GM12874 (cell line): ENCODE data around the gene CACNA1G.
A peak's percentile ranks its signal among the peaks of the same experiment; 100 is the strongest.

Experiments used
- CTCF ChIP-seq: IDR thresholded peaks from 2 replicates; pipeline ENCODE4 v1.5.1; 2011; ENCODE audit warnings: low read depth, mild to moderate bottlenecking, control low read depth, low read length, moderate library complexity; ENCODE audit not compliant: insufficient read depth

CACNA1G gene

GRCh38 chr17:50620237-50620636 is 59.7 kb downstream of the CACNA1G start:
- TF ChIP-seq CTCF = no peak

- 0 out of 2 replicates have a peak, but pooled peaks have one; percentile 14 for TF ChIP-seq CTCF
Measured at GRCh38 chr17:50620858-50621257, 60.3 kb downstream of the CACNA1G start.

- TF ChIP-seq CTCF = no peak
Measured at GRCh38 chr17:50621574-50622031, 61.1 kb downstream of the CACNA1G start.

- no peak for TF ChIP-seq CTCF
Measured at GRCh38 chr17:50624321-50624934, 63.9 kb downstream of the CACNA1G start.

GRCh38 chr17:50625032-50625871 is 64.7 kb downstream of the CACNA1G start:
- no peak for TF ChIP-seq CTCF

- TF ChIP-seq CTCF = peak; percentile 75
Measured at GRCh38 chr17:50626037-50626574, 65.6 kb downstream of the CACNA1G start.

GRCh38 chr17:50627036-50627781 is 66.7 kb downstream of the CACNA1G start:
- TF ChIP-seq CTCF = no peak
